ENCODE data around the gene POT1. TPM values are rescaled to one million over a fixed set of nuclear protein-coding genes. Genes with fewer than 3 reads are reported as not detected.

POT1 gene
- total and polyA plus RNA-seq, 2 of the 8 experiments (the other 6 are each of a cell fraction or from before 2014, with no cell fraction given), result 13.1 to 22.8 TPM

DNA sequence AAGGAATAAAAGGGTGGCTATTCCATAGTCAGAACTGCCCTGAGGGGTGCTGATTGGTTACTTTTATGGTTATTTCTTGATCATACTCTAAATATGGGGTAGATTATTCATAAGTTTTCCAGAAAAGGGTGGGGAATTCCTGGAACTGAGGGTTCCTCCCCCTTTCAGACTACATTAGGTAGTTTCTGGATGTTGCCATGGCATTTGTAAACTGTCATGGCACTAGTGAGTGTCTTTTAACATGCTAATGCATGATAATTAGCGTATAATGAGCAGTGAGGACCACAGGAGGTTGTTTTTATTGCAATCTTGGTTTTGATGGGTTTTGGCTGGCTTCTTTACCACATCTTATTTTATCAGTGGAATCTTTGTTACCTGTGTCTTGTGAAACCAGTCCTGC, 26.5 kb upstream of the POT1 start (continued):
- TF ChIP-seq, protein P1, sequence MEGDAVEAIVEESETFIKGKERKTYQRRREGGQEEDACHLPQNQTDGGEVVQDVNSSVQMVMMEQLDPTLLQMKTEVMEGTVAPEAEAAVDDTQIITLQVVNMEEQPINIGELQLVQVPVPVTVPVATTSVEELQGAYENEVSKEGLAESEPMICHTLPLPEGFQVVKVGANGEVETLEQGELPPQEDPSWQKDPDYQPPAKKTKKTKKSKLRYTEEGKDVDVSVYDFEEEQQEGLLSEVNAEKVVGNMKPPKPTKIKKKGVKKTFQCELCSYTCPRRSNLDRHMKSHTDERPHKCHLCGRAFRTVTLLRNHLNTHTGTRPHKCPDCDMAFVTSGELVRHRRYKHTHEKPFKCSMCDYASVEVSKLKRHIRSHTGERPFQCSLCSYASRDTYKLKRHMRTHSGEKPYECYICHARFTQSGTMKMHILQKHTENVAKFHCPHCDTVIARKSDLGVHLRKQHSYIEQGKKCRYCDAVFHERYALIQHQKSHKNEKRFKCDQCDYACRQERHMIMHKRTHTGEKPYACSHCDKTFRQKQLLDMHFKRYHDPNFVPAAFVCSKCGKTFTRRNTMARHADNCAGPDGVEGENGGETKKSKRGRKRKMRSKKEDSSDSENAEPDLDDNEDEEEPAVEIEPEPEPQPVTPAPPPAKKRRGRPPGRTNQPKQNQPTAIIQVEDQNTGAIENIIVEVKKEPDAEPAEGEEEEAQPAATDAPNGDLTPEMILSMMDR (IDR thresholded peaks at IDR 0.05; ENCODE audit: control extremely low read depth in 1 of 3, insufficient read depth in 1 of 3, low read depth in 1 of 3, low read length in 3 of 3), result no peak
- TF ChIP-seq RBBP5 (IDR thresholded peaks at IDR 0.05; ENCODE audit: borderline replicate concordance, low read depth, low read length), result no peak
